ENCODE results near the gene AP3B2. TPM values are rescaled to one million over a fixed set of nuclear protein-coding genes. Genes with fewer than 3 reads are reported as not detected.

AP3B2 gene
- total RNA-seq, 1 donor from 2014 or later: 2.9 TPM

Other genes starting within 250 kb of the AP3B2 start
- 1,557 TPM for gene RPS17, start 169.4 kb downstream of the AP3B2 start, total RNA-seq (ENCODE audit: insufficient read depth, low replicate concordance)
- gene CPEB1, start 62.5 kb downstream of the AP3B2 start, total RNA-seq (ENCODE audit: insufficient read depth, low replicate concordance): 9.9 TPM
- 1.2 TPM for gene FSD2, start 96.2 kb upstream of the AP3B2 start, total RNA-seq (ENCODE audit: insufficient read depth, low replicate concordance)
- 8.7 TPM for gene WHAMM, start 99.8 kb upstream of the AP3B2 start, total RNA-seq (ENCODE audit: insufficient read depth, low replicate concordance)
- 59.0 TPM for gene HOMER2, start 242.8 kb upstream of the AP3B2 start, total RNA-seq (ENCODE audit: insufficient read depth, low replicate concordance)

Data from umbilical cord (tissue), 1 donor.